NCI-H226 (cell line): ENCODE measurements around the gene ARID1B.

Experiments
- DNase-seq: peaks from one replicate; pipeline ENCODE4 v3.0.0-alpha.2; 2015

Gene ARID1B

GRCh38 chr6:156883497-156884252 lies 106.5 kb downstream of the ARID1B start:
- no peak for DNase-seq

DNA sequence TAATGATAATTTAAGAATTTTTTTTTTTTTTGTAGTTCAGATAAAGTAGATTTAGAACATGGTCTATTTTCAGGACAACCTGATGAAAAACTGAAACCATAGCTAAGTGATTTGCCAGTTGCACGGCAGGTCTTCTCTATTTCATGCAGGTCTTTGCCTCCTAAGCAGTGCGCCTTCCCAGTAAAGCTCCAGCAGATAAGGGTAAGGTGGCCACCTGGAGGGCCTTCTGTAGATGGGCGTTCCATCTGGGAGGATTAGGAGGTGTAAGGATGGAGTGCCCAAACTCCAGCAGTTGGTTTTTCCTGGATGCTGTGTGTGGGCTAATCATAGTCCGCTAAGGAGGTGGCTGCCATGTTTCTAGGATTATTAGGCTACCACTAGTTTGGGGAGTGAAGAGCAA lies 107.1 kb downstream of the ARID1B start:
- DNase-seq: no peak

DNA sequence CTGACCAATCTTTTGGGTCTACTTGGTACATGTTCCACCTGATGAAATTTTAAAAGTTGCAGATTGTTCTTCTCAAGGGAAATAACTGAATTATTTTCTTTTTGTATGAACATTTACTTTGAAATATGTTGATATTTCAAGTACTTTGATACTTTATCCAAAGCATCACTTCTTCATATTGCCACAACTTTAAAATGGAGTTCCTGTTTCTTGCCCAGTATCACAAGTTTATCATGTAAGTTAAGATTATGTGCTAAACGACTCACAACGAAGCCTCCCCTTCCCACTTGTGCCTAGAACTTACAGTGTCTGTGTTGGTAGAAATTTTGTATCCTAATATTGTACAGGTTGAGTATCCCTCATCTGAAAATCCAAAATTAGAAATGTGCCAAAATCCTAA lies 108.4 kb downstream of the ARID1B start:
- DNase-seq: no peak

DNA sequence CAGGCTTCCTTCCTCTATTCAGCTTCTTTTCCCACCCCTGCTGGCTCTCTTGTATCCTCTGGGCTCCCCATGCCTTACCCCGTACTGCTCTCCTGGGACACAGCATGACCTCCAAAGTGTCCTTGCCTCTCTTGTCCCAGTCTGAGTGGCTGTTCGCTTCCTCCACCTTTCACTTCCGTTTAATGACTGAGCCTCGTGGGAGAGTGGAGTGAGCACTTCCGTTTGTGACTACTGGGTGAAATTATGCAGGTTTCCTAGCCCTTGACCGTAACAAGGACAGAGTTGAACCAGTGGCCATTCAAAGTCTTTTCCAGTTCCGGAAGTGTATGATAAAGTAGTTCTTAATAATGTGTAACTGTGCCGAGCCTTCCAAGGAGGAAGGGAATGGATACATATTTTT lies 109.2 kb downstream of the ARID1B start:
- DNase-seq: no peak

DNA sequence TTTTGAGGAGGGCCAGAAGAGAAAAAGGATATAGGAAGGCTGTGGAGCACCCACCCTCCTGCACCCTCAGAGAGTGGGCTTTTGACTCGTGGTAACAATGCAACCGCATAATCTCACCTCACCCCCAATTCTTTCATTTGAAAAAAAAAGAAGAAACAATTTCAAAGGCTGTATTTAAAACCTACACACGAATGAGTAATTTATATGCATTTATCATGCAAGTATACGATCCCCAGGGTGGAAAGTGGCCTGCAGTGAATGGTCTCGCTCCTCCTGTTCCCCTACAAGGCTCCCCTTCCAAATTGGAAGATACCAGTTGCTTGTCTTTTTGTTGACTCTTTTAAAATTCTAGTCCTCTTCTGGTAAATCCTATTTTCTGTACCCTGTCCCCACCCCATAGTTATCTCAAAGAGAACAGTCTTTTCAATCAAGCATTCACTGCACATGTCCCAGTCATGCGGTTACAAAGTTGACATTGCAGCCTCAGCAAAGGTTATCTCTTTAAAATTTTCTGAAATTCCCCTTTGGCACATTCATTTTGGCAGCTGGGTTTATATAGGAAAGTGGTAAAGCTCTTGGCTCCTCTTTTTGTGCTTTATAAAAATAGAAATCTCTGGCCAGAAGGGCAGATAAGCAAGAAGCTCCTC lies 110.6 kb downstream of the ARID1B start:
- no peak for DNase-seq

- no peak for DNase-seq
These were observed 112.3 kb downstream of the ARID1B start for GRCh38 chr6:156889469-156889868.

DNA sequence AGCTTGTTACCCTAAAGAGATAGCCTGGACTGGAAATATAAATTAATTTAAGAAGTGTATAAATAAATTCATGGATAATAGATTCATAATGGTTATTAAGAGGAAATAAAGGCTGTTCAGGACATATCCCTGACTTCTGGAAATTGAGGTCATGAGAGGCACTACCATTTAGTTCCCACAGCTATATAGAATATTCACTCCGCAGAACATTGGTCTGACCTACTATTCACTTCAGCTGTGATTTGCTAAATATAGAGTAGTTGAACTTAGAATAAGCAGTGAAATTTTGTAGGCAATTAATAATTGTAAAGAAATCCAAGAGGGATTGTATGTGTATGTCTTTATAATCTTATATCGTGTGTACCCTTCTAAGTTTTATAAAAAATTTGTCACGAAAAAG lies 112.8 kb downstream of the ARID1B start:
- no peak for DNase-seq

- DNase-seq: no peak
These were observed 113.6 kb downstream of the ARID1B start for GRCh38 chr6:156890627-156891314.

GRCh38 chr6:156897907-156898531 lies 120.8 kb downstream of the ARID1B start:
- no peak for DNase-seq

DNA sequence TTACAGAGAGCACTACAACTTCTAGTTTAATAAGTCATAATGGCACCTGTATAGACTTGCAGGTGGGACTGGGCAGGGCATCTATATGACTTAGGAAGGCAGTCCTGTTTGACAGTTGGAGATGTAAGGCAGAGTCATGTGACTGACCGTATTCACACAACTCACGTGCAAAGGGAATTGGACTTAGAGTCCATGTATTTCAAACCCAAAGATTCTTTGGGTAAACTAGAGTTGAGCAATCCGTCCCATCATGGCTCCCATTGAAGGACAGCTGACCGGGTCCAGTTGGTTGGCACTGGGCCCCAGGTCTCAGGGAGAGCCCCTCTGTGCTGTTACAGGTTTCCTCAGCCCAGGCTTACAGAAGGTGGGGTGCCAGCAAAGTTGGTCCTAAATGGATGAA lies 121.9 kb downstream of the ARID1B start:
- DNase-seq: no peak

GRCh38 chr6:156899532-156900135 lies 122.5 kb downstream of the ARID1B start:
- no peak for DNase-seq

- DNase-seq: no peak
These were observed 123.1 kb downstream of the ARID1B start for GRCh38 chr6:156900292-156900691.

- DNase-seq: no peak
These were observed 124.3 kb downstream of the ARID1B start for GRCh38 chr6:156901309-156902019.

GRCh38 chr6:156902782-156903181 lies 125.6 kb downstream of the ARID1B start:
- no peak for DNase-seq

DNA sequence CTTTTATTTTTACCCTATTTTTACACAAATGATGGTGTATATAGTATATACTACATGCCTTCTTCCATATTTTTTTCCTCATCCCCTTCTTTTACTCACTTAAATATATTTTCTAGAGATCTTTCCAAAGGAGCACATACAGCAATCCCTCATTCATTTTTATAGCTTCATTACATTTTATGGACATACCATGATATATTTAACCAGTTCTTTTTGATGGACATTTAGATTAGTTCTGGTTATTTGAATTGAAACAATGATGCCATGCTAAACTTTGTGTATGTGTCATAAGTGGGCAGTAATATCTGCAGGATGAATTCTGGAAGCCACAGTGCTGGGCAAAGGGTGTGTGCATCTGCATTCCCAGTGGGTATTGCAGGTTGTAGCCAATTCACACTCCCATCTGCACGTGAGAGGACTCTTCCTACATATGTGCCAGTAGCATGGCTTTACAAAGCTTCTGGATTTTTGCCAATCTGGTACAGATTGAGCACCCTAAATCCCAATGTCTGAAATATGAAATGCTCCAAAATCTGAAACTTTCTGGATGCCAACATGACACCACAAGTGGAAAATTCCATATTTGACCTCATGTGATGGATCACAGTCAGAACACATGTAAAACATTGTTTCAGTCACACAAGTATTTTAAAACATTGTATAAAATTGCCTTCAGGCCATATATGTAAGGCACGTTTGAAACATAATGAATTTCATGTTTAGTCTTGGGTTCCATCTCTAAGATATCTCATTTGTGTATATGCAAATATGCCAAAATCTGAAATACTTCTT lies 127.2 kb downstream of the ARID1B start:
- no peak for DNase-seq

- no peak for DNase-seq
These were observed 128.6 kb downstream of the ARID1B start for GRCh38 chr6:156905801-156906200.

DNA sequence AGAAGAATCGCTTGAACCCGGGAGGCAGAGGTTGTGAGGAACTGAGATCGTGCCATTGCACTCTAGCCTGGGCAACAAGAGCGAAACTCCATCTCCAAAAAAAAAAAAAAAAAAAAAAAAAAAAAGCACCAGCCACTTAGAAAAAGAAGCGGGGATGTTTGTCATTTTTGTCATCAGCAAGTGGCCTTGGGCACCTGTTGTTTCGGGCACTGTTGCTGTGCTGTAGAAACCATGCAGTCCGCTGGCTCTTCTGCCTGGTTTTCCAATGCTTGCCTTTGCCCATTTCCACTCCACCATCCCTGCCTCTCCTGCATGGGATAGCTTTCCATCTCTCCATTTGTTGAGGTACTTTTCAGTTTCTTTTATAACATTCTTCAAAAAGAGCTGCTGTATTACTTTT lies 129.3 kb downstream of the ARID1B start:
- no peak for DNase-seq

GRCh38 chr6:156909212-156910010 lies 132.2 kb downstream of the ARID1B start:
- DNase-seq: no peak

- DNase-seq: no peak
These were observed 132.8 kb downstream of the ARID1B start for GRCh38 chr6:156910011-156910334.

GRCh38 chr6:156910938-156911337 lies 133.8 kb downstream of the ARID1B start:
- DNase-seq: peak; percentile 37

- no peak for DNase-seq
These were observed 134.4 kb downstream of the ARID1B start for GRCh38 chr6:156911581-156911980.
